DMS114 treated with DMSO at 0.1 percent for 48 hours (cell line): Measurements from ENCODE around the gene RIMBP2.

Experiments used
- DNase-seq: peaks from one replicate; lab custom pipeline; 2025; ENCODE audit not compliant: unreplicated experiment; lab: John Stamatoyannopoulos, UW

The RIMBP2 gene

DNA sequence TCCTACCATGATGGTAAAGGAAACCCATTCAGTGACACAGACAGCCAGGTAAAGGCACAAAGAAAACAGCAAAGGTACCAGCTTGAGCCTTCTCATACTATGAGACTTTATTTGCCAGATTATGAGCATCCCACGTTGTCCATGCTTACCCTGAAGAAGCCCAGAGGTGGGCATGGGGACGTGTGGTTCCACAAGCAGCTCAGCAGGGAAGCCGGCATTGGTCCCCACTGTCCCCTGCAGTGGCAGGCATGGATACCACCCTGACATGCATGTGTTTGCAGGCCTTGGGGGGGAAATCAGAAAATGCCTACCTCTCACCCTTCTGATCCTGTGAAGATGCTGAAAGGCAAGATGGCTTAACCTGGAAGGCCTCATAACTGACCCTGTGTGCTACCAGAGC lies 195.3 kb downstream of the RIMBP2 start:
- no peak for DNase-seq

DNA sequence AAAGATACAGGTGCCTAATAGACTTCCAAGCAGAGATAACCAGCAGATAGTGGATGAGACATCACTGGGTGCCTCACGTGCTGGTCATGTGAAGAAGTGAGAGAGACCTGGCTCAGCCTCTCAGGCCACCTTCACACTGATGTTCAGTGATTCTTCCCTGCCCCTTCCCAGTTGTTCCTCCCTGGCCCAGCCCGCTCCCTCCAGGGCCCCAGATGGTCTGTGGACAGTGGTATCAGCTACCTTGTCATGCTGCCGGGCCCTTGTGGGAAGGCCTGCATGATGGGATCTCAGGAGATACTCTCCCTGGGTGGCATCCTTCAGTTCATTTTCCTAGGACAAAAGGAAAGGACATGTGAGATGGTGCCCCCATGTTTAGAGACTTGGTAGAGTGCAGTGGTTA lies 198.5 kb downstream of the RIMBP2 start:
- no peak for DNase-seq

DNA sequence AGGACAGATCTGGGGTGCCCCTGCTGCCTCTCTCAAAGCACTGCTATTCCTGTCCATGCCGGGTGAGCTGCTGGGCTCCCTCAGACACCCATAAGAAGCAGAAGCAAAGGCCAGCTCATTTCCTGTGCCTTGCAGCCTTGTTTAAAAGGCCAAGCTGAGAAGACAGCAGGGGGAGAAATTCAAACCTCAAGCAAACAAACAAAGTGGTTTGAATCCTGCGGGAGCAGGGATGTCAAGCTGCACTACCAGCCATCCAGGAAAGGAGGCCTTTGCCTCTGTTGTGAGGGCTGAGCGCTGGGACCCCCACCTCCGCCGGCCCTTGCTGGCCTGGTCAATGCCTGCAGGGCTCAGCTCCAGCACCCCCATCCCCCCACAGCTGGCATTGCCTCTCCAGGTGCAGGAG lies 201.9 kb downstream of the RIMBP2 start:
- DNase-seq, result no peak

DNA sequence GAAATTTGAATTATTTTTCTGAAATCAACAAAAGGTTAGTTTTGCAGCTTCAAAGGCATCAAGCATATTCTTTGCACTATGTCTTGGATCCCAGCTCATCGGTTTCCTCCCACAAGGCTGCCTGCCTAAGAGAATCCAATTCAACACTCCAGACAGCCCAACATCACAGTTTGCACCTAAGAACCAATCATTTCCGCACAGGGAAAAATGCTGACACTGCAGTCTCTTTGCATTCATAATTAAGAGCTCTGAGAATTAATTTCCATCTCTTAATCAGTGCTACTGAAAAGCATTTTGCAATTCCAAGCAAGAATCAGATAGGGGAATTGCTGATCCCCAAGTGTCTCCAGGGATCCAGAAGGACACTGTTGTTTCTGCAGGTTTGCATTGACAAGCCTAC lies 202.5 kb downstream of the RIMBP2 start:
- no peak for DNase-seq

DNA sequence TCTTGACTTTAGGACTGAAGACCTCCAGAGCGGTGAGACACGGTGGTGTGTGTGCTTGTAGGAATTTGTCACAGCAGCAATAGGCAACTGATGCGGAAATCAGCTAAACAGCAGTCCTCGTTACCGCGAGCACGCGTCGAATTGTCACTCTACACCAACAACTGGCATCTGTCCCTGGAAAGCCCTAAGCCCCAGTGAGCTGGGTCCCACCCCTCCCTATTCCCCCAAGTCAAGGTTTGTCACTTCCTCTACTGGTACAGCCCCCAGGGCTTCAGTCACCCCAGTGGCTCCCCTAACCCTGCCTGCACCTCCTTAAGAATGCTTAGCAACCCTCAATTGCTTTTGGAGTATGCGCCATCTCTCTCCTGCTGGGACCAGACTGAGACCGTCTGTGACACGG lies 204.8 kb downstream of the RIMBP2 start:
- no peak for DNase-seq

DNA sequence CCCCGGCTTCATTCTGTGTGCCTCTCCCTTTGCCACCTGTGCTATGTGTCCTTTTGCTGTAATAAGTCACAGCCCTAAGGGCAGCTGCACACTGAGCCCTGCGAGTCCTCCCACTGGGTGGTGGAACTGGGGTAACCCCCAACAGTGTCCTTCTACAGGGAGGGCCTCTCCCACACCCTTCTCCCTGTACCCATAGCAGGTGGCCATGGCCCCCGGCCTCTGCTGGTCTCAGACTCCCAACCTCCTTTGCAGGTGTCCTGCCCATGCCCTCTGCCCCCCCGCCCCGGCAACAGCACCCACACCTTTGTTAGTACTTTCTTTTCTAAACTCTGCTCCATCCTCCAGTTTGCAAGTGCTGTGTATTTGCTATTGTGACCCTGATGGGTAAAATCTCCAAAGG lies 206.6 kb downstream of the RIMBP2 start:
- no peak for DNase-seq

DNA sequence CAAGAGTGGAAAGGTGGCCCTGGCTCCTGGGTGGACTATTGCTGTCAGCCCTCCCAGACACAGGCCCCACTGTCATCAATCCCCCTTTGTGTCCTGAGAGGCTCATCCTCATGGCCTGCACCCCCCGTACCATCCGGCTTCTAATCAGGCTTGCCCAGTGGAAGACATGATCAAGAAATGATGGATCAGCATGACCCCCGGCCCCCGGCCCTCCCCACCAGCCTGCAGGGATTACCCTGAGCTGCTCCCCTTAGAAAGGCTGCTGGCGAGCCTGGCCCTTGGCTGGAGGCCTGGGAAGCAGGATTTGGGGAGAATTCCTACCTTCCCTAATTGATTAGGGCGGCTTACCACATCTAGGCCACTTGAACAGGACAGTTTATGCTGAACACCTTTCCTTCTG lies 207.3 kb downstream of the RIMBP2 start:
- no peak for DNase-seq

DNA sequence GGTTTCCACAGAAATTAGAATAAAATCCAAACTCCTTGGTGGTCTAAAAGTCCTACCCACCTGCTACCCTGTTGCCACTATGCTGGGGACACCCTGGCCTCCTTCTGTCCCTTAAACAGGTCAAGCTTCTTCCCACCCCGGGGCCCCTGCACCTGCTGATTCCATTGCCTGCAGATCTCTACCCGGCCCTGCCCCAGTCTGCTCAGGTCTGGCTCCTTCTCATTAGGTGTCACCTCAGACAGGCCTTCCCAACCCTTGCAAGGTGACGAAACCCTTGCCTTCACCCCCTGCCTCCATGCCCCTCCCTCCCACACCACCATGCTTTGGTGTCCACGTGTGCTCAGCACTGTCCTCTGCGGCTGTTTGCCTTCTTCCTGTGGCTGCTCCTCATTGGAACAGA lies 207.8 kb downstream of the RIMBP2 start:
- DNase-seq, result no peak

DNA sequence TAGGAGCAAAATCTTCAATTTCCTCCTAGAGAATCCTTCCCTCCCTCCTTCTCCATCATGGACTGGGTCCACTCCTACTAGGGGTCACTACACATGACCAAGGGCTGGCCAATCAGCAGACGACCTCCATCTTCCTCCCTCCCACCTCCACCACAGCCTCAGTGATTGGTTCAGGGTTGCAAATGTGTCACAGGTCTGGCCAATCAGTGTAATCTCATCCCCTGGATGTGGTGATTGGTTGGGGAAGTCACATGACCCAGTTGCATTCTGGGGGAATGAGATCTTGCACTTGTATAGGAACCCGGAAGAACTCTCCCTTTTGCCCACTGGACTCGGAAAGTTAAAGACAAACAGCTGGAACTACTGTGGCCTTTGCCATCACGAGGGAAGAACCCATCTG lies 209.3 kb downstream of the RIMBP2 start:
- DNase-seq, result no peak

DNA sequence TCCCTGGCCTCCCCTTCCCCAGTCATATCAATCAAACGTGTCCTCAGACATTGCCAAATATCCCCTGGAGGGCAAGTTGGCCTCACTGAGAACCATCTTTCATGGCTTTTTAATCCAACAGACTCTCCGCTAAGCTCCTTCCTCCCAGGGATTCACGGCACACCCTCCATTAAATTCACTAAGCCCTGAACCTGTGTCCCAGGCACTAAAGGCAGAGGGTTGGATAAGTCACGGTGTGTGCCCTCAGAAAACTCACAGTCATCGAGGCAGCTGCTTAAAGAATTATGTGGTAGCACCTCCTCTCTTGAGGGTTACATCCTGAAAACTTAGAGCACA lies 211.3 kb downstream of the RIMBP2 start:
- DNase-seq, result no peak

DNA sequence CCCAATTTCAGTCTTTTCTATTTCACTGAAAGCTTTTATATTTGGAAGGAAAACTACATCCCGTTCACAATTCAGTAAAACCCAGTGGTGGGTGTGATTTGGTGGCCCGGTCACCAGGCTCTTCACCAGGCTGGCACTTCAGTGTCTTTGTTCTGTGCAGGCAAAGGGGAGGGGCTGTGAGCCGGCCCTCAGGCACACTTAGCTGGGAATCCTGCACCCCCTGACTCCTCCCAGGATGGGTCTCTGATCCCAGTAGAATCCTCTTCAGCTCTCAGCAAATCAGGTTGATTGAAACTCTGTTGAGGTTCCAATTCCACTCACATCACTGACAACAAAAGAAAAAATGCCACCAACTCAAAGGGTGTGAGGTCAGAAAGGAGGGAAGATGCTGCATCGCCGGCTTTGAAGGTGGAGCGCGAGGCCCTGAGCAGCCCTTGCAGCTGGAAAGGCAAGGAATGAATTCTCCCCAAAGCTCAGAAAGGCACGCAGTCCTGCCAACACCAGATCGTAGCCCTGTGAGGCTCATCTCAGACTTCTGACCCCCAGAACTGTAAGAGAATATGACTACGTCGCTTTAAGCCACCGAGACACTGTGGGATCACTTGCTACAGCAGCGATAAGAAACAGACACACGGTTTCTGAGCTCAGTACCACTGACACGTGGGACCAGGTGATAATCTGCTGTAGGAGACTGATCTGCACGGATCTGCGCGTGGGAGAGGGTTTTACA lies 211.8 kb downstream of the RIMBP2 start:
- no peak for DNase-seq

DNA sequence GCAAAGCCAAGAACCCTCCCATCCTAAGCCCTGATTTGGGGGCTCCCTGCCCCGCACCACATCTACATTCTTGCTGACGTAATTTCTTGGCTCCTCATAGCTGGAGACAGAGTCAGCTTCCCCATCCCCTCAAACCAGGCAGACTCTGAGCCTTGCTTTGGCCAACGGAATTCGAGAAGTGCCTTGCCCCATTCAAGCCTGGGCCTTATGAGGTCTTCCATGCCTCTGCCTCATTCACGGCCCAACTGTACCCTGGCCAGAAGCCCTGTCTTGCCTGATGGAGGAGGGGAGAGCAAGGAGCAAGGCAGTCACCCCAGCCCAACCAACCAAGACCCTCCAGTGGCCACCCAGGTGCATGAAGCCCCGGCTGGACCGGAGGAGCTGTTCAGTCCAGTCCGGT lies 214.3 kb downstream of the RIMBP2 start:
- DNase-seq, result no peak

DNA sequence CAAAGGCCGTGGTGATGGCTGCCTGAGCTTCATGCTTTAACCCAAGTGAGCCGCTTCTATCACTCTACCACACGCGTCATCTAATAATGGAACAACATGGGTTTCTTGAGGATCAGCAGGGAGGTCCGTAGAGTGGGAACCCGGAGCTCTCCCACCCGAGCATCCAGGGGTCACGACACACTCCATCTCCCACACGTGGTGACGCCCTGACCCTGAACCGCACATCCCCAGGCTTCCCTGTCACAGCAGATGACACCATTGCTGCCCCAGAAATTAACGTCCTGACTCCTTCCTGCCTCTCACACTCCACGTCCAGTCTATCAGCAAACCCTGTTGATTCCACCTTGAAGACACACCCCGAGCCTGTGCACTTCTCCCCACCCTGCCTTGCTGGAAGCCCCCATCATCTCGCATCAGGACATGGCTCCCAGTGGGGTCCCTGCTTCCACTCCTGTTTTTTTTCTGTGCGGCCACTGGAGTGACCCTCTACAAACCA lies 215.2 kb downstream of the RIMBP2 start:
- no peak for DNase-seq

DNA sequence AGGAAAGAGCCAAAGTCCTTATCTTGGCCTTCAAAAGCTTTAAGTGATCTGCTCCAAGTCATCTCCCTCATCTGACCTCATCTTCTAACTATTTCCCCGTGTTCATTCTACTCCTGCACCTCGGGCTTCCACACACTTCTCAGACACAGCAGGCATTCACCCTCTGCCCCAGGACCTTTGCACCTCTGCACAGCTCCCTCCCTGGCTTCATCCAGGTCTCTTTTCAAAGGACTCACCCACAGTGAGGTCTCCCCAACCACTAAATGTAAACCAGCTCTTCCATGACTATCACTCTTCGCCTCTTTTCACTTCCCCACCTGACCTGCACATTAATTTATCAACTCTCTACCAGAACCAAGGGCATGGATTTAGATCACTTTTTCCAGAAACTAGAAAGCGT lies 216.6 kb downstream of the RIMBP2 start:
- no peak for DNase-seq

DNA sequence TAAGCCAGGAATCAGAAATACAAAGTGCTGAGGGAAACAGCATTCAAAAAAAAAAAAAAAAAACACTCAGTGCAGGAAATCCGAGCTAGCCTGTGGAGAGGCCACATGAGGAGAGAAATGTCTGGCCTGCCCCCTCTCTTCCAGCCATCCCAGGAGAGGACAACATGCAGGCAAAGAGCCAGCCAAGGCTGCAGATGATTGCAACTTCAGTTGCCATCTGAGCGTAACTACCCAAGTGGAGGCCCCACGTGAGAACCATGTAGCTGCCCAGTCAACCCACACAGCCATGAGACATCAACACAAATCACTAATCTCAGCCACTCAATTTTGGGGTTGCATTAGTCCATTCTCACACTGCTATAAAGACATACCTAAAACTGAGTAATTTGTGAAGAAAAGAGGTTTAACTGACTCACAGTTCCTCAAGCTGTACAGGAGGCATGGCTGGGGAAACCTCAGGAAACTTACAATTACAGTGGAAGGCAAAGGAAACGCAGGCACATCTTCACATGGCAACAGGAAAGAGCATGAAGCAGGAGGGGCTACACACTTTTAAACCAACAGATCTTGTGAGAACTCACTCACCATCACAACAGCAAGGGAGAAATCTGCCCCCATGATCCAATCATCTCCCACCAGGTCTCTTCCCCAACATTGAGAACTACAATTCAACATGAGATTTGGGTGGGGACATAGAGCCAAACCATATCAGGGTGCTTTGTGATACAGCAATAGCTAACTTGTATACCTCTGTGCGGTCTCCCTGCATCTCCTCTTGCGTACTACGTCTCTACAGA lies 217.3 kb downstream of the RIMBP2 start:
- no peak for DNase-seq

DNA sequence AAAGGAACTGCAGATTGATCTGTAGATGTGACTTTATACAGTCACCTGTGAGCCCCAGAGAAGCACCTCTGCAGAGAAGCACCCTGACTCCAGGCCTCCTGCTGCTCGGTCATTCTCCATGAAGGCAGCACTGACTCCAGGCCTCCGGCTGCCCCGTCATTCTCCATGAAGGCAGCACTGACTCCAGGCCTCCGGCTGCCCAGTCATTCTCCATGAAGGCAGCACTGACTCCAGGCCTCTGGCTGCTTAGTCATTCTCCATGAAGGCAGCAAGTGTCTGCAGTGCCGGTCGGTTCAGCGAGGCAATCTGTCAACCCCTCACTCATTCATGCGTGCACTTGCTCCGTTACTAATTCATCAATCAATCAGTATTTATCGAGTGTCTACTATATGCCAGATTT lies 218.1 kb downstream of the RIMBP2 start:
- DNase-seq, result no peak

DNA sequence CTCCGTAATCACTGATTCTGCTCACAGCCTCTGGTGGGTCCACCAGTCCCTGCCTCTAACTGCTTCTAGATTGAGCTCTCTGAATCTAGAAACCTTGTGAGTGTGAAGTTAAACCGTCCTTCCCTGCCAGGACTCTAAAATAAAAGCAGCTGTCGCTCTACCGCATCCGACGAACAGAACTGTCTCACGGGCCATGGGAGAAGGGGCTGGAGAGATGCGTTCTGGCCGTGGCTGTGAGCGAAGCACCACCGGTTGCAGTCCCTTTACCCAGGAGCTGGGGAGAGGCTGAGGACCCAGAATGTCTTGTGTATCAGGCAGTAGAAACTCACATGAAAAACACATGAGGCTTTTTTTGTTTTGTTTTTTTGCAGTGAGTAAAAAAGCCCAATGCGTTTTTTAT lies 218.8 kb downstream of the RIMBP2 start:
- DNase-seq, result no peak

DNA sequence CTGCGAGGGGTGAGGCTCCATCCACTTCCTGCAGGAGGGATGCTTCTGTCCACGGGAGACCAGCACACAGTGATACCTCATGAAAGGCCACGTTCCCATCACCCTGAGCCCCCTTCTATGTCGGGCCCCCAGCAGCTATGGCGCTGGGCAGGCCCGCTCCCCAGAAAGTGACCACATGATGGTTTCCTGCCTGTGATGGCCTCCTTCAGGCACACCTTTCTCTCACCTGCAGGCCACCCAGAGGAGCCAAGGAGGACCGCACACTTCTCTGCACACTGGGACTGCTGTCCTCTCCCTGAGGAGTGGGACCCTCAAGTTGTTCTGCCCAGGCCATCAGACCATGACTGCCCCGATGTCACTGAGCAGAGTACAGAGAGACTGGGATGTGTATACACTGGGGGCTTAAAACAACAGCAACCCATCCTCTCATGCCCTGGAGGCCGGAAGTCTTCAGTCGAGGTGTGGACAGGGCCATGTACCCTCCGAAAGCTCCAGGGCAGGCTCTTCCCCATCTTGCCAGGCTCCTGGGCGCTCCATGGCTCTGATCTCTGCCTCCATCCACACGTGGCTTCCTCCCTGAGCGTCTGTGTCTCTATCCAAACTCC lies 219.5 kb downstream of the RIMBP2 start:
- DNase-seq, result no peak

DNA sequence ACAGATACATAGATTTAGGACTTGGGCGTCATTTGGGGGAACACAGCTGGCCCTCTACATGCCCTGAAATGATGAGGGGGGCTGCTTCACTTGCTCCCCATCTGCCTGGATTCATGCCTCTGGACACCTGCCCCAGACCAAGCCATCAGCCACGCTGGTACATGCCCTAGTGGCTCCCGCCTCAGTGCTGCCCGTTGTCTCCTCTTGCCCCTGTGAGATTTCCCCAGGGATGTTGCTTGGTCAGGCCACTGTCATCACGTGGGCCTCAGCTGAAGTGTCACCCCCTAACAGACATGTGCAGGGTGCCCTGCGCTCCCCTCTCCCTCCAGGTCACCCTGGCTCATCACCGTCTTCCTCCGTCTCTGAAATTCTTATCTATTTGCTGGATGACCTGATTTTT lies 220.9 kb downstream of the RIMBP2 start:
- no peak for DNase-seq

DNA sequence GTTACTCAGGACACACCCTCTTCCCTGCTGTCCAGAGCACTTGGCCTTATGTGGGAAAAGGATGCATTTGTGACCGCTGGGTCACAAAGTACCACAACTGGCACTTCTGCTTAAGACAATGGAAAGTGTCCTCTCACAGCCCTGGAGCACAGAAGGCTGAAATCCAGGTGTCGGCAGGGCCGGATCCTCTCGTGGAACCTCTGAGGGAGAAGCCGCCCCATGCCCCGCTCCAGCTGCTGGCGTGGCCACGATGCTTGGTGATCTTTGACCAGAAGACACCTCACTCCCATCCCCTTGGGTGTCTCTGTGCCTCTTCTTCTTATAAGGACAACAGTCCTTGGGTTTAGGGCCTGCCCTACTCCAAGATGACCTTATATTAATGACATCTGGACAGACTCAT lies 221.4 kb downstream of the RIMBP2 start:
- DNase-seq, result no peak

DNA sequence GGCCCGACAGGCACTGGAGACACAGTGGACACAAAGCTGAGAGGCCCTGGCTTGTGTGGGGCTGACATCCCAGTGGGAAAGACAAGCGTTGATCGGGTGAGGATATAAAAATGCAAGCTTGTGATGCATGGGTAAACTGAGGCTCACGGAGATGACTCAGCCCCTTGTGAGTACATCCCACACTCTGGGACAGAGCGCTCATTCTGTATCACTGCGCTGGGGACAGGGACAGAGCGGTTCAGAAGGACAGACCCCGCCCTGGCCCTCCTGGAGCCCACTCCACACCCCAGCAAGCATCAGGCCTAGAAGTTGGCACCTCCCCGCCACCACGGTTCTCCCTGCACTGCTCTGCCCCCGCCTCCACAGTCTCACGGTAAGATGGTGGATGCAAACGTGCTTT lies 222.1 kb downstream of the RIMBP2 start:
- DNase-seq, result no peak
